GDM1 (cell line): Measurements from ENCODE around the gene NFIB.

ENCODE experiments used
- DNase-seq: peaks from one replicate; lab custom pipeline; 2025; lab: John Stamatoyannopoulos, UW

Gene NFIB

GRCh38 chr9:14320271-14321181 is 6.6 kb upstream of the NFIB start:
- DNase-seq: no peak

- DNase-seq: no peak
These were observed 5.1 kb upstream of the NFIB start for GRCh38 chr9:14318934-14319580.

- DNase-seq: no peak
These were observed 4.4 kb upstream of the NFIB start for GRCh38 chr9:14318361-14318760.

- DNase-seq: no peak
These were observed 3.9 kb upstream of the NFIB start for GRCh38 chr9:14317667-14318320.

- no peak for DNase-seq
These were observed 2.8 kb upstream of the NFIB start for GRCh38 chr9:14316602-14317300.

GRCh38 chr9:14315875-14316601 is 2.1 kb upstream of the NFIB start:
- DNase-seq: no peak

GRCh38 chr9:14314929-14315874 is 1.3 kb upstream of the NFIB start:
- DNase-seq: no peak

- no peak for DNase-seq
These were observed 535 bp upstream of the NFIB start for GRCh38 chr9:14314424-14314928.

GRCh38 chr9:14313378-14313940 is 482 bp downstream of the NFIB start:
- DNase-seq: no peak

- no peak for DNase-seq
These were observed 1.1 kb downstream of the NFIB start for GRCh38 chr9:14312719-14313377.

GRCh38 chr9:14311956-14312685 is 1.8 kb downstream of the NFIB start:
- DNase-seq: no peak

- DNase-seq: no peak
These were observed 2.6 kb downstream of the NFIB start for GRCh38 chr9:14311171-14311949.

- DNase-seq: no peak
These were observed 3.6 kb downstream of the NFIB start for GRCh38 chr9:14310311-14310710.

GRCh38 chr9:14309403-14309802 is 4.5 kb downstream of the NFIB start:
- DNase-seq: no peak

GRCh38 chr9:14308853-14309145 is 5.1 kb downstream of the NFIB start:
- DNase-seq: no peak

GRCh38 chr9:14307989-14308852 is 5.7 kb downstream of the NFIB start:
- no peak for DNase-seq
